GM12874 (cell line): ENCODE results near the gene HOTAIR.

Experiments used
- TF ChIP-seq, protein P1 (sequence below): IDR thresholded peaks from 2 replicates; pipeline ENCODE4 v1.5.1; 2011; ENCODE audit warnings: low read depth, mild to moderate bottlenecking, control low read depth, low read length, moderate library complexity; ENCODE audit not compliant: insufficient read depth

The HOTAIR gene

DNA sequence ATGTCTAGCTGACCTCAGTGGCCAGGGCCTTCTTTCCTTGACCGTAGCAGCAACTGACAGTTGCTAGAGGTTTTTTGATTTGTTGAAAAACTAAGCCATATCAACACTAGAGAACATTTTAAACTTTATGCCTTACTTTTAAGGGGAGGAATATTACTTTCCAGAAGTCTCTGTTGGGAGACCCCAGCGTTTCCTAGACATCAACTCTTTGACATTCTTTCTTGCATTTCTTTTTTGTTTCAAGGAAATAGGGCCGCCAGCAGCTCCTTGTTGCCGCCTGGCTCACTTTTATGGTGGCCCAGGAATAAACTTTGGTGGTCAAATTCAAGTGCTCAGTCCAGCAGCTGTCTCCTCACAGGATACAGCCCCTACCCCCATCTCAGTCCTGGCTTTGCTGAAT is 4.3 kb downstream of the HOTAIR start:
- TF ChIP-seq, protein P1, sequence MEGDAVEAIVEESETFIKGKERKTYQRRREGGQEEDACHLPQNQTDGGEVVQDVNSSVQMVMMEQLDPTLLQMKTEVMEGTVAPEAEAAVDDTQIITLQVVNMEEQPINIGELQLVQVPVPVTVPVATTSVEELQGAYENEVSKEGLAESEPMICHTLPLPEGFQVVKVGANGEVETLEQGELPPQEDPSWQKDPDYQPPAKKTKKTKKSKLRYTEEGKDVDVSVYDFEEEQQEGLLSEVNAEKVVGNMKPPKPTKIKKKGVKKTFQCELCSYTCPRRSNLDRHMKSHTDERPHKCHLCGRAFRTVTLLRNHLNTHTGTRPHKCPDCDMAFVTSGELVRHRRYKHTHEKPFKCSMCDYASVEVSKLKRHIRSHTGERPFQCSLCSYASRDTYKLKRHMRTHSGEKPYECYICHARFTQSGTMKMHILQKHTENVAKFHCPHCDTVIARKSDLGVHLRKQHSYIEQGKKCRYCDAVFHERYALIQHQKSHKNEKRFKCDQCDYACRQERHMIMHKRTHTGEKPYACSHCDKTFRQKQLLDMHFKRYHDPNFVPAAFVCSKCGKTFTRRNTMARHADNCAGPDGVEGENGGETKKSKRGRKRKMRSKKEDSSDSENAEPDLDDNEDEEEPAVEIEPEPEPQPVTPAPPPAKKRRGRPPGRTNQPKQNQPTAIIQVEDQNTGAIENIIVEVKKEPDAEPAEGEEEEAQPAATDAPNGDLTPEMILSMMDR: no peak

DNA sequence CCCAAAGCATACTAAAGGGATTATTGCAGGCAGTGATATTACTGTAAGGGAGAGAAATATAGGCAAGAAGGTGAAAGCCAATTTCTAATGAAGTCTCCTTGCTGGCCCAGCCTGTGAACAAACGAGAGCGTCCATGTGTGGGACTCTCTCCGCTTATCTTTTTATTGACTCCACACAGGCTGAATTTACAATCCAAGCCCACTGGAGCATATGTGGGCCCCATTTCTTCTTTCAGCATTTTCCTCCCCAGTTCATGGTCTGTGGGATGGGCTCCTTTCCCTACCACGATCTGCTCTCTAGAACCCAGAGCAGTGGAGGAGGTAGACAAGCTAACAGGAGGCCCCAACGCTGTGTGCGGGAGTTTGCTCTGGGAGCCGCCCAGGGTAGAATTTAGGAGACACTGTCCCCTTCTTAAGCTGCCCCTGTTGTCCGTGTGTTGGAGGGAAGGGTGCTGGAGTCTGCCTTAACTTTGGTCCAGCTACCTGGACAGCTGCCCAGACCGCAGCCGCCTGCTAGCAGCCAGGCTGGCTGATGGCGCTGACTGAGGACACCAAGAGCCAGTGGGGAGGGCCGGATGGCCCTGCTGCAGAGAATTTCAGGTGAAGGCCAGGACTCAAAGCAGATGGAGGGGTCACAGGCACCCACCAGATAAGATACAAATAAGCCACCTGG is 5.0 kb downstream of the HOTAIR start:
- TF ChIP-seq, protein P1: no peak

DNA sequence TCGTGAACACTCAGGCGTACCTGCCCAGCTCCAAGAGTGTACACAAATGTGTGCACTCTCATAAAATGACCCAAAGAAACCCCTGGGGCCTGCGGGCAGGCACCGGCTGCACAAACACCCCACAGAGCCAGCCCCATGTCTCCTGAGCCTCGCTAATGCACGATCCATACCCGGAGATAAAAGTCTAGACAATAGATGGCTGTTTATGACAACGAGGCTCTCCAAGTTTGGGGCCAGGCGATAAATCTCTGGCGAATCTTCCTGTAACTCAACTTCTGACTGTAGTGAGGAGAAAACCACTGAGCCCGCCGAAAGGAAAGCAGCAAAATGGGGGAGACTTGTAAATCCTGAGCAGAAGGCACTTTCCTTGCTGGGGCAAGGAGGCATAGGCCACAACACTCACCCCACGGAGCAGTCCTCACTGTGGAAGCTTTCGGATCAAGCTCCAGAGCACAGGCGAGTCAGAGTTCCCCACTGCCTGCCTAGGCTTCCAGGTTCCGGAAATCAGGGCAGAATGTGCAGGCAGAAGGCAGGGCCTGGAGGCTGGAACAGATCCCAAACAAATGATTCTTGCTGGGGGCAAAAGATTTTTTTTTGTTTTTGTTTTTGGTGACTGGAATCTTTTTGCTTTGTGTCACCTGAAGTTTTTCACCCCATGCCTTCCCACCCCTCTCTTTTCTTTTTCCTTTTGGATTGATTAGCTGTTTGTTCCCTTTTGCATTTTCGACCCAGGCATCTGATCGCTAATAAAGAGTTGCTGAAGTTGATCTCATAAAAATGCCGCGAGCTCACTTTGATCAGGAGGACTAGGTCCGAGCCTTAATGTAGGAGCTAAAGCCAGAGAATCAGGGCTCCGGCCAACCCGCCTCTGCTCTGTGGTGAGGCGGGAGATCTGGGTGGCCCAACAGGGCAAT is 6.3 kb downstream of the HOTAIR start:
- TF ChIP-seq, protein P1: no peak

DNA sequence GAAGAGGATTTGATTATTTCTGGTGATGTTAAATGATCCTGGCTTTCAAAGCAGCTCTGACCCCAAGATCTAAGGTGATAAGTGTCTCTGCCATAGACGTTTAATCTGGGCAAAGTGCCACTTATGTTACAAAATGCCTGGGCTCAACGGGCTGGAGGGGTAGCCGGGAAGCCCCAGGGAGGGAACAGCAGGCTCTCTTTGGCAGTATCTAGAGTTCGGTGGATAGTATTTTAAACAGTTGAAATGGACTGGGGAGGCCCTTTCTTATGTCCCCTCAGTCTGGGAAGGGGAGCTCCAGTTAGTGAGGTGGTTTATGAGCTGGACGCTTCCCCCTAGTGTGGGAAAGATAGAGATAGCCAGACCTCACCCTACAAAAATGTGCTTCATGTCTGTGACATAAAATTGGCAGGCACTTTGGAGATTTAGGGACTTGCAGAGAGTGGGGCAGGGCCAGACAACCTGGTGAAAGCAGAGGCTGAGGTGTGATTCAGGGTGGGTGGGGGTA is 7.3 kb downstream of the HOTAIR start:
- TF ChIP-seq, protein P1: no peak

DNA sequence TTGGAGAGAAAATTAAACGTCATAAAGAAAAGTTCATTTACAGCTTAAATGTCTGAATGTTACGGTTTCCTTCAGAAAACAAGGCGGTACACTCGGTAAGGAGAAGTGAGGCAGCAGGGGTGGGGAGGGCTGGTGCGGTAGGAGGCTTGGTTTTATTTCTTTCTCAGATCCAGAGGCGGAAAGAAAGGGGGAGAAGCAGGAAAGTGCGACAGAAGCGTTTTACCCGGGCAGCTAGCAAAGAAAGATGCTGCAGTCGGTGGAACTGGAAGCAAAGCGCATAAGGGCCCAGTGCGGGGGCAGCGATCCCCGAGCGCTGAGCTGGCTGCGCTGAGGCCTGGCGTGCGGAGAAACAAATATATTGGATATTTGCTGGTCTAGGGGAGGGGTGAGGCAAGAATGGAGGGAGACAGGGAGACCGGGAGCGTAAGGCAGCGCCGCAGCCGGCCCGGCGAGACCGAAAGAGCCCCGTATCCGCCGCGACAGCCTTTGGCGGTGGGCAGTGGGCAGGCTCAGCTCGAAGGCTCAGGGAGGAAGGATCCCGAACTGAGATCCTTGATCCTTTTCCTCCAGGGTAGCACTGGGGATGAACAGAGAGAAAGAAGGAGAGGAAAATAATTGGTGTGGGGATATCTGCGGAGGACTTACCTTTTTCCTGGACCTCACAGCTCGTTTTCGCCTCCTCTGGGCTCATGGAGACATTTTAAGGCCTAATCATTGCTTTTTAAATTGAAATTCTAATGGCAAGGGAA is 8.2 kb downstream of the HOTAIR start:
- TF ChIP-seq, protein P1: no peak

DNA sequence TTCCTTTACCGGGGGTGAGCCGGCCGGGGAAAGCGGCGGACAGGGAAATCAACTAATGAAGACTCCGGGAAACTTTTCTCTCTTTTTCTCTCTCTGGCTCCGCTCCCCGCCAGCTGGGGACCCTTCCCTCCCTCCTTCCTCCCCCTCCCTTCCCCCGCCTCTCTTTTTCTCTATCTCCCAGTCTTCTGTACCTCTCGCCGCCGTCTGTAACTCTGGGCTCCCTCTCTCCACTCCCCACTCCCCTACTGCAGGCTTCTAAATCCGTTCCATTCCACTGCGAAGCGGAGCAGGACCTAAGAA is 8.7 kb downstream of the HOTAIR start:
- TF ChIP-seq, protein P1: no peak

DNA sequence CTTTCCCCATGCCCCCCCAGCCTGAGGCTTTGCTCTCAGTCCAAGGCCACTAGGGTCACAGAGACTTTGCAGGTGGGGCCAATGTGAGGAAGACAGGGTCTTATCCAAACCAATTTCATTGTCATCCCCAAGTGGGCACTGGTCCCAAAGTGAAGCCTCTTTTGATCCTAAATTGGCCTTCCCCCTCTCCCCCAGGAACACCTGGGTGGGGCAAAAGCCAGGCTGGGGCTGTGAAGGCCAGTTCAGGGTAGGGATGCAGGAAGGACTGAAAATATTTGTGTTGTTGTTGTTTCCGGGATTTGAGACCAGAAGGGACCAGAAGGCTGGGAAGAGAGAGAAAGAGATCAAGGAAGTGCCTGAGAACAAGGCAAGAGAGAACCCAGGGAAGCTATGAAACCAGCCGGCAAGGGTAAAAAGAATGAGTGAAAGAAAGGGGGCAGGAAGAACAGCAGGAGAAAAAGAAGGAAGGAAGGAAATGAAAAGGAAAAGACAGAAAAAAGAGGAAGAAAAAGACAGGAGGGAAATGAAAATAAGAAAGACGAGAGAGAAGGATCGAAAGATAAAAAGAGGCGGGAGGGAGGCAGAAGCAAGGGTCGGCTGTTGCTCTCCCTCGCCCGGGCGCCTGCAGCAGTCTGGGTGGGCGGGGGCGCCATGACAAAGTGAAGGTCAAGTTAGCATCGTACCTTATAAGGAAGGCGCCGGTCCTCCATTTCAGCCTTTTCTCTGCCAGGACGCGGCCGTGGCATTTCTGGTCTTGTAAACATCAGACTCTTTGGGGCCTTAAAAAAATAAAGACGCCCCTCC is 9.3 kb downstream of the HOTAIR start:
- TF ChIP-seq, protein P1: no peak
